HK-2 (cell line): ENCODE data around the gene GMDS.

Experiments used
- DNase-seq: peaks from one replicate; pipeline ENCODE4 v3.0.0-alpha.2; 2018; ENCODE audit not compliant: unreplicated experiment

The GMDS gene

DNA sequence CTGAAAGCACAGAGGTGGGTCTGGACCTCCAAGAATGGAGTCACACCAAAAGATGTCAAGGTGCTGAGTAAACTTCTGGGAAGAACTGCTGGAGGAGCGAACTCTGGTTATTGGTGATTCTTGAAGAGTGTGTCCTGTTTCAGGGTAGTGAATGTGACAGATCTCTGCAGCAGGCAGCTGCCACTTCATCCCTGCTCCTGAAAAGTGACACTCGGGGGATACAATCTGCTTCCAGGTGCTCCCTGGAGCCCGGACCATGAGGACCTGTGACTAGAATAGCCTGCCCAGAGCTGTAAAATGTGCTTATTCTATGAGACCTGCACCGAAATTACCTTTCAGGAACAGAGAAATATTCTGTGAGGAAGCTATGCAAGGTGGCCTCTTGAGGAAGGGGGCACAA lies 444.6 kb downstream of the GMDS start:
- DNase-seq: no peak

DNA sequence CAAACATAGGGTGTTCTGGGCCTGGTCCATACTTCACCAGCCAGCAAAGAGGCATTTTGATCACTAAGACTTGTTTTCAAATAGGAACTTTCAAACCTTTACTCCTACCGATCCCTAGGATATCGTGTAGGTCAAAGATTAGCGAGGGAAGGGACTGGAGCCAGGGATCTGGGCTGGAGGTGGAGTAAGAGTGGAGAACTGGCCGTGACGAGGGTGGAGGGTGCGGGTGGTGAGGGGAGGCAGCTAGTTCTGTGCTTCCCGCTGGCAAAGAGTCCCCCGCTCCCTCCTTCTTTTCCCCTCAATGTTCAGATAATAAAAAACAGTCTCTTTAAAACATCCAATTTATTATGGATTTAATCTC lies 446.5 kb downstream of the GMDS start:
- no peak for DNase-seq

DNA sequence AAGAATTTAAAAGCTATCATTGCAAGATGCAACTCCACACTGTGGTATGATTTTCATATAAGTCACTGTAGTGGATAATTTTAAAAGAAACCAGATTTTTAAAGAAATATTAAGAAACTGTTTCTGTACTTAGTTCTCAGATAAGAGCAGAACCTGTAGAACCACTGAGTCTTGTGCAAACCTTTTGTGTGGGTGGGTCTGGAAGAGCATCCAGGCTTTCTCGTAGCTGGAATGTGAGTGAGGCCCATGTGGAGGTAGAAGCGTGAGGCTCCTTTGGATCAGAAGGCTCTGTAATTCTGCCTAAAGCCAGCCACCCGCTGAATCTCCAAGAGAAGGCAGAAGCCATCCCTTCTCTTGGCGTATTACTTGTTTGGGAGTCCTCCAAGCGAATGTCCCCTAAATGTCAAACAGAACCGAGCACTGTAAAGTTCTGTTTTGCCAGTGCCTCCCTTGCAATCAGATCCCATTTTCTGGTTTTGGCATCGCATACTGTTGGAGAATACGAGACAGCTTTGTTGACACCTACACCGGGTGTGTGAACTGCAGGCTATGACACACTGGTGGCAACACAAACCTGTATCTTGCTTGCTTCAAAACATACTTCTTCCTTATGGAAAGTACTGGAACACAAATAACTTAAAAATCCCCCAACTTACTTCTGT lies 447.0 kb downstream of the GMDS start:
- no peak for DNase-seq

DNA sequence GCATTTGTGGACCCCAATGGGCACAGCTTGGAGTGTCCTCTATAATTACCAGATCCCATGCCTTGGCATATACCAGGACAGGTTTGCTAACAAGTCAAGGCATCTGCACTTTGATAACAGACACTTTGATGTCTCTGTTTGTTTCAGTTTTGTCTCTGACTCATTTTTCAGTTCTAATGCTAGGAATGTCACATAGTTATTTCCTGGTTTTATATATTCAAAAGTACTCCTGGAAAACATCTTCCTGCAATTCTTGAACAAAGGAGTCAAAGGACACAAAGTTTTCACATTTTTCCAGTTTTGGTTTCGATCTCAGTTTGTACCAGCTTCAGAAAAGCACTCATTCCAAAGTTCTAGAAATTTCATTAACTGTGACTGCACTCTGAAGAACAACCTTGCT lies 447.6 kb downstream of the GMDS start:
- DNase-seq: no peak

DNA sequence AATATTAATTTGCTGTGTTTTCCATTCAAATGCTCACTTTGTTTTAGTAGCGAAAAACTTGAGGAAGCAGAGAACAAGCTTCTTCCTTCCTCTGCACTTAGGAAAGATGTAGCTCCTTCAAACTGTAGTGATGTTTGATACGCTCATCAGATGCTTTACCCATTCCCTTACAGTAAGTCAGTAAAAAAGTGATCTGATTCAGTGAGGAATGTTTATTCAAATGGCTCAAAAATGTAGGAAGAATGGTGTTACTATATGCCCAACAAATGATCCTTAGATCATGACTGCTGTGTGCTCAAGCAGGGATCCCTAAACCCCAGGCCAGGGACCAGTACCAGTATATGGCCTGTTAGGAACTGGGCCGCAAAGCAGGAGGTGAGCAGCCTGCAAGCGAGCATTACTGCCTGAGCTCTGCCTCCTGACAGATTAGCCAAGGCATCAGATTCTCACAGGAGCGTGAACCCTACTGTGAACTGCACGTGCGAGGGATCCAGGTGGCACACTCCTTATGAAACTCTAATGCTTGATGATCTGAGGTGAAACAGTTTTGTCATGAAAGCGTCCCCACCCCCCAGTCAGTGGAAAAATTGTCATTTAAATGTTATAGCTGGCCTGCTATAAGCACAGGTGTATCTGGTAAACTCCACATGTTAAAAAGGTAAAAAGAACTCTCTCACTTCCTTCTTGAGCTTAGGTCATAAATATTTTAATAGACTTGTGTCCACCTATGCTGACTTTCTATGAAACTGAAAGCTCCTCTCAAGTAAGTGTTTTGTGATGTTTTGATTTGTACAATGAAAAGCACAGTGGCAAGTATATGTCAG lies 448.5 kb downstream of the GMDS start:
- DNase-seq: no peak

DNA sequence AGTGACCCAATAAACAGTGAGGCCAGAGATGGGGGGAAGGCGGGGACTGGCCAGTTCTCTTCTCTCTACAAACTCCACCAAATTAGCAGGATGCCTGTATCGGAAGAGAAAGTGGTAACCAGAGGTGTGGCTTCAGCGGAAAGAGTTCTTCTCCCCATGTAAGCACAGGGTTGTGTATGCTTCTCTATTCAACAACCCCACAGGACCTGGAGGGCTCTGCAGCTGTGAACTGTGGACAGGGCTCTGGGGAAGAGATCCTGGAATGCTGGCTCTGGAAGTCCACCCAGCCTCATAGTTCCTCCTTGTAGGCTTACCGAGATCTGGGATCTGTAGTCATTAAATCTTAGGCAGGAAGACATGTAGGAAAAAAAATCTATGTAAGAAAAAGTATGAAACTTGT lies 449.5 kb downstream of the GMDS start:
- no peak for DNase-seq

DNA sequence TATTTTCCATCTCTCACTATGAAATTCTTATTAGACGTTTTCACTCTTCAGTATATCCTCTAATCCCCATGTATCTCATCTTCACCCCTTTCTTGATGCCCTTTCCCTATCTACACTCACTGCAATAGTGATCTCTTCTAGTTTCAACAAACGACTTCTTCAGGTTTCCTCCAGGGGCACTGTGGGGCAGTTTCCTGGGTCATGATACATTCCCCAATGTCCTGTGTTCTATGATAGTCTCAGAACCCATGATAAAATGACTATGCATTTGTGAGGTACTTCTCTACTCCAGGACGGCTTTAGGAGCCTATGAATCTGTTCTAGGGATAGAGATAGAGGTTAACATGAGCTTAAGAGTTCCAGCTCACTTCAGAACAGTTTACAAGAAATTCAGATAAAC lies 452.4 kb downstream of the GMDS start:
- peak; percentile 16 for DNase-seq

DNA sequence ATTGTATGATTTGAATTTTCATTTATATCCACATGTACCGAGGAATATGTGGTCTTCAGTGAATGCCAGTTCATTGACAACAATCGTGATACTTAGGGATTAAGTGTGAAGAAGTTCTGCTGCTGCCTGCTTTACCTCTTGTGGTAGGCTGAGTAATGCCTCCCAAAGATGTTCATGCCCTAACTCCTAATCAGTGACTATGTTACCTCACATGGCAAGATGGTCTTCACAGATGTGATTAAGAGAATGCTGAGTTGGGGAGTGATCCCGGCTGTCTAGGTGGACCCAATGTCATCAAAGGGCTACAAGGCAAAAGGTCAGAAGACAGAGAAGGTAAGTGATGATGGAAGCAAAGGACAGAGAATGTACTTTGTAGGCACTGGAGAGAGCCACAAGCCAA lies 454.7 kb downstream of the GMDS start:
- no peak for DNase-seq

DNA sequence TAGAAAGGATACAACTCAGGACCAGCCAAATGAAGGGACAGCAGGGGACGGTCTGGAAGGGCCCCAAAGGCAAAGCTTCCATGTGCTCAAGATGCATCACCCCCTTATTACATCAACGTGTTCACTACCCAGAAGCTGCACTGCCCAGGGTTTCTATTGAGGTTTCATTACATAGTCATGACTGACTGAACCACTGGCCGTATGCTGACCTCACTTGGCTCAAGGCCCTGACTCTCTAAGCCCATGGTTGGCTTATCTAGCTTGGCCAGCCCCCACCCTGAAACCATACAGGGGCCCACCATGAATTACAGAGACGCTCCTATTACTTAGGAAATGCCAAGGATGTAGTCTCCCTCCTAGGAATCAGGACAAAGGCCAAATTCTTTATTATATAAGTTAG lies 456.3 kb downstream of the GMDS start:
- DNase-seq: peak; percentile 12

DNA sequence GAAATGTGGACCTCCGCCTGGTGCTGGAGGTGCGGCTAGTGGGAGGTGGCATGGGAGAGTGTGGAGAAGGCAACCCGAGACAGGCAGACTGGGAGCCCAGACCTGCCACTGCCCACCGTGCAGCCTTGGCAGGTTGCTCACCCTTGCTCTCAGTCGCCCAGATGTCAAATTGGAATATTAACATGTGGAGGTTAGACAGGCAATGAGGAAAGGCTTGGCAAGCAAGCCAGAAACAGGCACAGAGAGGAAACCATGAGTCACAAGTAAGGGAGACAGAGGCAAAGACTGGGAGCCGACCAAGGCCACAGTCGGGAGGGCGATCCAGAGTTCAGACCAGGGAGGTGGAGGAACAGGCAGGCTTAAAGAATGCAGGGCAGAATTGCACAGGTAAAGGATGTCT lies 457.5 kb downstream of the GMDS start:
- no peak for DNase-seq

DNA sequence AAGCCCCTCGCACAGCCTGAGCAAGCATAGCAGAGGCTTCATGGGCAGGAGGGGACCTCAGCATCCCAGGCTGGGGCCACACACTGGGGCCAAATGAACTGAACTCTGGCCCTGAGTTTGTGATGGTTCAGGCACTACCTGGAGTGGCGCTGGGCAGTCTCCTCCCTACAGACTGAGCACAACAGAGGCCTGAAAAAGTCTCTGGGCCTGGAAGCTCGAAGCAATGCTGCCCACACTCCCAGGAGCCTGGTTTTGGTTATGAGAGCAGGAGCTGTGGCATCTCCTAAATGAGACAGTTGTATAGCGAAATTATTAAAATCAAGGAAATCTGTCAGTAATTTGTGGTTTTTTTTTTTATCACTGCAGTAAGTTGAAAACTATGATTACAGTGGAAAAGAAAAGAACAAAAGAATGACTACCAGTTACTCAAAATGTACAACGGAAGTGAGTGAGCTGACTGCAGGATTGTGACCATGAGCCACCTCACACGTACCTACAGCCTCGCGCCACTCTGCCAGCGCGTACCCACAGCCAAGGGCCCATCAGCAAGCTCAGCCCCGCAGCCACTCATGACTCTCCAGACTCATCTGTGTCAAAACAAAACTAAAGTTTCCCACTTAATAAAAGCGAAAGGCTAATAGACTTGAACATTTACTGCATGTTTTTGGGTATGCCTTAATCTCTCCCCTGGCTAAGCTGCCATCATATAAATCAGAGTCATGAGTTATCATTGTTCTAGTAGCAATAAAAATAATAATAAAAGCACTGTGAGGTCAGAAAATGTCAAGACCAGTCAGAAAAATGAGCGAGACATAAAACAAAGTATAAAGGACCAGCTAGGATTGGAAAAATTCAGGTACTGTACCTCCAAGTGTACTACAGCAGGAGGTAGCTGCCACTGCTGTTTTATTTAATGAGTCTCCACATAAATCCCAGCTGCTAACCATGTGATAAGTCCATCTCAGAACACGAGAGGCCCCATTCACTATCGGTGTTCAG lies 458.7 kb downstream of the GMDS start:
- DNase-seq: no peak

DNA sequence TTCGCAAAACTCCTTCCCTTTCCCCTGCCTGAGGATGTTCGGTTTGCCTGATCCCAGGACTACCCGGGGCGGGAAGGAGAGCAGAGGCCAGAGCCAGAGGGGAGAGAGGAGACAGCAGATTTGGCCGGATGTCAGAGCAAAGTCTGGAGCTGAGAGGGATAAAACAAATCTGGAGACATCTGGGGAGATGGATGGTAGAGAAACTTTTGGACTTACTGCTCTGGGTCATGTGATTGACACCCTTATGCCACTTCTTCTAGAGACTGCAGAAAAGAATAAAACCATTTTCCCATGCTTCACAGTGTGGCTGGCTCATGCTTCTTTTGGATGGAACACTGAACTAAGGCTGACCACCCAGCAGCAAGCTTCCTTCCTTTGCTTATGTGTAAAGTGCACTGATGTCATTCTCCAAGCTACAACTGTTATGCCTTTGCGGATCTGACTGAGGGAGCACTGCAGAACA lies 461.0 kb downstream of the GMDS start:
- DNase-seq: no peak

DNA sequence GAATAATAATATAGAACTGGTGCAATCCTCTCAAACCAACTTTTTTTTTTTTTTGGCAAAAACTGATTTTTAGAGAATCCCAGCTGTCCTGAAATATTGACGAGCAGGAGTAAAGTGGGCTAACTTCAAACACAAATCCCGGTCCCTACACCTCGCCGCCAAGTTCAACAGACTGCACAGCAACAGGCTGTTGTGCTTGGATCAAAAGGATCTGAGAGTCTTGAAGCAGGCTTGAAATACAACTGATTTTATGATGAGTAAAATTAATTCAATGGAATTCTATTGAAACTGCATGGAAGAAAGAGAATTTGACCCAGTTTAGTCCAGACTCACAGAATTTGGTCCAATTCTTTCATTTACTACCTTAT lies 463.6 kb downstream of the GMDS start:
- no peak for DNase-seq

DNA sequence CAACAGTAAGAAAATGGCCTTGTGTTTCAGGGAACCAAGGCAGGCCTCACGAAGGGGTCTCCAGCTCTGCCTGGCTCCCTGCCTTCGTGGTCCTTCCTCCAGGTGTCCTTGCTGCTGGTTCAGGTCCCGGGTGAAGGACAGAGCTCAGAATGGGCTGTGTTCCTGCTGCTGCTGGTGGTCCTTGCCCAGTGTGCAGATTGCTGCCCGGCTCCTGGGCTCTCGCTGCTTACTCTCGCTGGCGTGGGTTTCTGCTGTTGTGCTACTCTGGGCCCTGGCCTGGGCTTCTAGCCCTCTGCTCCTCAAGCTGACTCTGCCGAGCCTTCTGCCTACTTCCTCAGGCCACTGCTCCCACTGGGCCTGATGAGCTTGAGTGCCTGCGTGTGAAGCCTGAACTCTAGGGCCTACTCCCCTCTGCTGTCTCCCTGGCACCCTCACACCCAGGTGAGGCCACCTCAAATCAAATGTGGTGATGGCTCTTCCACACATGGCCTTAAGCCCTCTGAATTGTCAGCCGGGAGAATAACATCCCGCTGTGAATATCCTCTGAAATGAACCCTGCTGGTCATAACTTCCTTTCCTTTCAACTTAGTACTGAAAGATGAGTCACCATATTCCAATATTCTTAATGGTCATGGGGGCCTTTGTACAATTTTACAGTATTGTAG lies 464.1 kb downstream of the GMDS start:
- no peak for DNase-seq

DNA sequence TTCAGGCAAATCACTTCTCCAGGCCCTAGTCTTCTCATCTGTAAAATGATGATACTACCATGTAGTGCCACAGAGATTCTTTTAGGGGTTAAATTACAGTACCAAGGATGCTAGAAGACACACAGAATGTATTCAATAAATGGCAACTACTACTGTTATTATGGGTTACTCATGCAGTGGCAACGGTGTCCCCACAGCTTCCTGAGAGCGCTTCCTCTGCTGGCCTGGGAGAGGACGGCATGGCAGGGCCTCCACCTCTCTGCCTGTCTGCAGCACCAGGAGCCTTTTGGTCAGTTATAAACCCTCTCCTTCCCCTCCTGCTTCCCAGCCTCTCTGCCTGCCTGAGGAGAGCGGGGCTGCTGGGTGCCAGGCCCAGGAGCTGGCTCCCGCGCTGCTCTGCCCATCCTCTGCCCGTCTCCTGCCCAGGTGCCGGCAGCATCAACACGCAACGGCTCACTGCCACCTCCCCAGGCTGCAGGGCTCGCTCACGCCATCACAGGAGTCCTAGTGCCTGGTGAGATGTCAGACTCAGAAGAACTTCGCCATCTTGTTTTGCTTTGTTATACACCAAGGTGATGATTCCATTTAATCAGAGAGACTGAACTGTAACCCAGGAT lies 465.0 kb downstream of the GMDS start:
- DNase-seq: no peak

DNA sequence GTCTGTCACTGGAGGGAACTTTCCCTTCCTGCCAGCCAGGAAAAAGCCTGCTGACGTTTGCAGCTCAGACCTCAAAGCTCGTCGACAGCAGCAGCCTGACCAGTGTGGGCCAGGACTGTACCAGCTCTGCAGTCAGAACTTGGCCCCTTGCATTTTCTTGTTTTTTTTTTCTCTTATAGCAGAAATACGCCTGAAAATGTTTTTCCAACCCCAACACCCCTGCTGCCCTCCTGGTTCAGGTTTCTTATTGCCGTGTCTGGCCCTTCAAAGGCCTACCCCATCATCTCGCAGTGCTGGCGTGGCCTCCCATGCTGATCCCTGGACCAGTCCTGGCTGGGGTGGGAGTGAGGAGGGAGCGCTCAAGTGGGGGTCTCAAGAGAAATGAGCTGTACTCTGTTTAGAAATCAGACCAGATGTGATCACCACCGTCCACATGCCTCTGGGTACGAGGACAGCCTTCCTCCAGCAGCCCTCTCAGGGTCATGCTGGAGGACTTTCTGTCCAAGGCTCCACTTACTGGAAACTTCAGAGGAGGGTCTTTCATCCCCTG lies 466.6 kb downstream of the GMDS start:
- no peak for DNase-seq

DNA sequence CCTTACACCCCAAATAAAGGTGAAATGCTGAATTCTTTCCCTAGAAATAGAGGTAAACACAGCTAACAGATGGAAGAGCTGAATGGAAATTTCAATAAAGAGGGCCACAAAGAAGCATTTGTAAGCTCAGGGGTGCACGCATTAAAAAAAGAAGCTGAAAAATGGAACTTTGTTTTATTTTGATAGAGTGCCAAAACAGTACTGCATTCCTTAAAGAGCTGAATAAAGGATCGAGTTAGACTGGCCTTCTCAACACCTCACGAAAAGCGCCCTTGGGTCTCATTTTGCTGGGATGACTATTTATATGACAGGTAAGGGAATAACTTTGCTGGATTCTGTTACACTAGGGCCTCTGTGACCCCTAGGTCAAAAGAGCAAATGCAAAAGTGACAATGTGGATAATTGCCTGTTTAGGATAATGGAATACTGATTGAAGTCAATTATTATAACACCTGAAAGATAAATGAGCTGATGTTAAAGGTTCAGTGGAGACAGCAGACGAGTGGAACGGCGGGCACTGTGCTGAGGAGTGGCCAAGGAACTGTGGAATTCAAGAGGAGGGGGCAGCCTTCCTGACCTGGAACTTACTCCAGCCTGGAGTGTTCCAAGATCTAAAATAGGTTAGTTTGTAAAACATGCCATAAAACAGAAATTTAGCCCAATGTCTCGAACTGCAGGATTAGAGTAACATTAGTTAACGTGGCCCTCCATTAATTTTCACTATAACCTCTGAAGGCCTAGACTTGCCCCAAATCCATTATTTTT lies 467.3 kb downstream of the GMDS start:
- DNase-seq: no peak

DNA sequence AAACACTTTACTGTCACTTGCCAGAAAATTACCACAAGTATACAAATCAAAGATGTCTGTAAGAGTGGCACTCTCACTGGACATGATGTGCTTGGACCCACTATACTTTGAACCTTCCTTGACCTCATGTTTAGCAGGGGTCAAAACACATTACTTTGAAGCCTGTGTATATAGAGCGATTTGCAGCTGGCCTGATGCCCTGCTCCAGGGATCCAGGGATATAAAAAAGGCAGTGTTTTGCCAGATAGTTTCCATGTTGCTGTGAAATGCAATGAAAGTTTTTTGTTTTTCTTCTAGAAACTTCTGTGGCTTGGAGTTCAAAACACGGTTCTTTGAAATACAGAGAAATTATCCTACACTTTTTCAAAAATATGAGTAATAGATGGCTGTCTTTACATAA lies 470.0 kb downstream of the GMDS start:
- no peak for DNase-seq

DNA sequence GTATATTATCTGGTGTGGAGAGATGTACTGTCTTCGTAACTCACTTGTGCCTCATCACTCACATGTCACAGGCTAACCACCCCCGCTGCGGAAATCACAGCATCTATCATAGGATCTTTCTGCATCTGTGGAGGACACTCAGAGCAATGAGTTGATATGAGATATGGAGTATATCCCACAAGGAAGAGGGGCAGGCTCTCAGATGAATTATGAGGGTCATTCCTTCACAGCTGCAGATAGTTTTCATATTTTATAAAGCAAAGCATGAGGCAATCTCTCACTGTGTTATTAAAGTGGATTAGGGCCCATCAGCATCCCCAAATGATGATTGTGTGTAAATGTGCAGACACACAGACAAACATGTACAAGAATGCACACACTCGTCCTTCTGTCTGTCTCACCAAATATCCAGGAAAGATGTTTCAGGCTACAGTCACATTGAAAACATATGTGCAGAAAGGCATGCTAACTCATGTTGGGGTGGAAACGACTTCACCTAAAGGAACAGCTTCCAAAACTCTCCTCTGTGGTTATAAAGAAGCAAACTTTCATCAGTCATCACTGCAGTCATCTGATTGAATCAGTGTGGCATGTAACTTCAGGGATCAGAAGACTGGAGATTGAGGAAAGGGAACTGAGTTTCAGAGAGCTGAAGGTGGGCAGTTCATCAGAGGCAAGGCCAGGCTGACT lies 471.0 kb downstream of the GMDS start:
- no peak for DNase-seq

DNA sequence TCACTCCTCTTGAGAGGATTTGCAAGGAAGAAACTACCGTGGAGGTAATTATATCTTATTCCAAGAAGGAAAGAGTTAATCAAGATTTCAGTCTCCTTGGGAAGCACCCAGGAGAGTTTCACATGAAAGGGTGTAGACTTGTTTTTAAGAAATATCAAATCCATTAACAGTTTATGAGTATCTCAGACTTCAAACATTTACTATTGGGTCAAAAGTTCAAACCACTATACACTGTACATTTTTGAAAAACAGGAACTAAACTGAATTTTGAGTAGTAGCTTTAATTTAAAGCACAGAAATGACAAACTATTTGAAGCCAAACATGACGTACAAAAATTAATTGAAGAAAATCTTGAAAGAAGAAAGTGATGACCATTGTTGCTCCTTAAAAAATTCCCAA lies 471.7 kb downstream of the GMDS start:
- no peak for DNase-seq
